ENCODE data around the gene H6PD.

H6PD gene

GRCh38 chr1:9300573-9300972 lies 66.0 kb downstream of the H6PD start:
- no peak for DNase-seq (ENCODE audit: low read depth in 2 of 2)
- H3K4me3 ChIP-seq (replicated peaks in 1 of 2; ENCODE audit: low read depth in 2 of 2, low read length in 2 of 2), result no peak overlapping the region
- TF ChIP-seq CTCF (IDR thresholded peaks at IDR 0.05; ENCODE audit: low read depth, low read length), result no peak

DNA sequence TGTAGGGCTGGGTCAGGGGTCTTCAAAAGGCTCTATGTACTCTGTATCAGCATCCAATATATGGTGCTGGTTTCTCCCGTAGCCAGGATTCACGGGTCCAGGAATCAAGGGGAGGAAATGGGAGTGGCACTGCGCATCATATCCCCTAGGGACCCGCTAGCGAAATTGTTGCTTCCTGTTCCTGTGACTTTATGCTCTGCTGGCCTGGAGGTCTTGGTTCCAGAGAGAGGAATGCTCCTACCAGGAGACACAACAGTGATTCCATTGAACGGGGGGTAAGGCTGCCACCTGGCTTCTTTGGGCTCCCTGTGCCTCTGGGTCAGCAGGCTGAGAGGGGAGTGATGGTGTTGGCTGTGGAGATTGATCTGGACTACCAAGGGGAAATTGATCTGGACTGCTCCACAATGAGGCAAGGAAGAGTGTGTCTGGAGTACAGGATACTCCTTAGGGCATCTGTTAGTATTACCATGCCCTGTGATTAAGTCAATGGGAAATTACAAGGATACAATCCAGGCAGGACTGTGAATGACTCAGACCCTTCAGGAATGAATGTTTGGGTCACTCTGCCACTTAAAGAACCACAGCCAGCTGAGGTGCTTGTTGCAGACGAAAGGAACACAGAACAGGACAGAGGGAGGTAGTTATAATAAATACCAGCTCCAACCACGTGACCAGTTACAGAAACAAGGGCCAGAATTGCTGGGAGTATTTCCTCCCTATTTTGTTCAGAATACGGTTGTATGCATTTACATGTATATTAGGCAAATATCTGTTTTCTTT lies 68.4 kb downstream of the H6PD start:
- peak; percentile 85 to 92 for DNase-seq (ENCODE audit: low read depth in 2 of 2)
- peak overlapping the region in 1 of 2 donors; percentile 12 for H3K4me3 ChIP-seq (replicated peaks in 1 of 2; ENCODE audit: low read depth in 2 of 2, low read length in 2 of 2)
- no peak for TF ChIP-seq CTCF (IDR thresholded peaks at IDR 0.05; ENCODE audit: low read depth, low read length)

DNA sequence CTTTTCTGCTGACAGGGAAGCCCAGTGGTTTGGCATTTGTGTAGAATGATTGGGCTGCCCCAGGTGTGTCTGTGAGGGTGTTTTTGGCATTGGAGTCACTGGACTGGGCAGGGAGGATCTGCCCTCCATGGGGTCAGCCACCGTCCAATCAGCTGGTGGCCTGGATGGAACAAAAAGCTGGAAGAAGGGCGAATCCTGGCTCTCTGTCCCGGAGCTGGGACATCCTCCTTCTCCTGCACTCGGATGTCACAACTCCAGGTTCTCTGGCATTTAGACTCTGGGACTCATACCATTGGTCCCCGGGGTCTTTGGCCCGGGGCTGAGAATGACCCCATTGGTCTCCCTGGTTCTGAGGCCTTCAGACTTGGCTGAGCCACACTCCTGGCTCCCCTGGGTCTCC lies 69.3 kb downstream of the H6PD start:
- no peak for DNase-seq (ENCODE audit: low read depth in 2 of 2)
- TF ChIP-seq CTCF (IDR thresholded peaks at IDR 0.05; ENCODE audit: low read depth, low read length), result no peak
- no peak overlapping the region for H3K4me3 ChIP-seq (replicated peaks in 1 of 2; ENCODE audit: low read depth in 2 of 2, low read length in 2 of 2)

DNA sequence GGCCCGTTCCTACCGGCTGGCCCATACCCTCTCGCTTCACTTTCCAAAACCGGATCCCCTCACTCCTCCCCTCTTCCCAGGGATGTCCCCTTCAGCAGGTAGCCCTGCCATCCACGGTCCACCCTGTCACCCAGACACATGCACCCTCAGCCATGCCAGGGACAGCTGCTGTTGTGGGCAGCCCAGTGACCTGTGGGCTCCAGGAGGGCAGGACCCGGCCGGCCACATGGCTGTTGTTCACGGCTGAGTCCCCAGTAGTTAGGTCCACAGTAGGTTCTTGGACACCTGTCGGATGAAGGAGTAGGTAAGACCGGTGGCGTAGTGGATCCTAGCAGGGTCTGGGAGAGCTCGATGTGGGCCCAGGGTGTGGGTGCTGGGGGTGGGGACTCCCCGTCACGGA lies 70.6 kb downstream of the H6PD start:
- no peak for DNase-seq (ENCODE audit: low read depth in 2 of 2)
- no peak for TF ChIP-seq CTCF (IDR thresholded peaks at IDR 0.05; ENCODE audit: low read depth, low read length)
- H3K4me3 ChIP-seq (replicated peaks in 1 of 2; ENCODE audit: low read depth in 2 of 2, low read length in 2 of 2), result no peak overlapping the region

- DNase-seq (ENCODE audit: low read depth in 2 of 2), result no peak
- no peak overlapping the region for H3K4me3 ChIP-seq (replicated peaks in 1 of 2; ENCODE audit: low read depth in 2 of 2, low read length in 2 of 2)
- TF ChIP-seq CTCF (IDR thresholded peaks at IDR 0.05; ENCODE audit: low read depth, low read length), result no peak
Measured at GRCh38 chr1:9306006-9306405, 71.4 kb downstream of the H6PD start.

DNA sequence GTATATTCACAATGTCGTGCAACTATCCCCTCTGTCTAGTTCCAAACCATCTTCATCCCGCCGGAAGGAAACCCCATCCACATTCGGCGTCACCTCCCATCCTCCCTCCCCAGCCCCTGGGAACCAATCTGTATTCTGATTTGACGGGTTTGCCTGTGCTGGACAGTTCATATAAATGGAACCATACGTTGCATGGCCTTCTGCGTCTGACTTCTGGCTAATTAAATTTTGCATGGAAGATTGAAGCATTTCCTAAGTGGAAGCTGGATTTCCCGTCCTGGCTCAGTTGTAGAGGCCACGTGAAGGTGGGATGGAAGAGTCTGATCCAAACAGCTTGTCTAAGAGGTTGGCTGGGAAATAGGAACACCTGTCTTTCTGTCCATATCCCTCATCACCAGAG lies 72.7 kb downstream of the H6PD start:
- H3K4me3 ChIP-seq (replicated peaks in 1 of 2; ENCODE audit: low read depth in 2 of 2, low read length in 2 of 2), result no peak overlapping the region
- no peak for DNase-seq (ENCODE audit: low read depth in 2 of 2)
- TF ChIP-seq CTCF (IDR thresholded peaks at IDR 0.05; ENCODE audit: low read depth, low read length), result no peak

Data from cardiac fibroblast (primary cell).